ENCODE data around the gene PDE11A.

GRCh38 chr2:177585234-177585863 lies 487.2 kb downstream of the PDE11A start:
- no peak for TF ChIP-seq CTCF (IDR thresholded peaks at IDR 0.05; ENCODE audit: borderline replicate concordance, extremely low read depth, low read length, poor library complexity, severe bottlenecking)
- no peak for TF ChIP-seq EZH2 (IDR thresholded peaks at IDR 0.05; ENCODE audit: borderline replicate concordance, low read depth, low read length, severe bottlenecking)

Measured in DND-41 (cell line).